ENCODE measurements around the gene ENOX1.

Gene ENOX1

DNA sequence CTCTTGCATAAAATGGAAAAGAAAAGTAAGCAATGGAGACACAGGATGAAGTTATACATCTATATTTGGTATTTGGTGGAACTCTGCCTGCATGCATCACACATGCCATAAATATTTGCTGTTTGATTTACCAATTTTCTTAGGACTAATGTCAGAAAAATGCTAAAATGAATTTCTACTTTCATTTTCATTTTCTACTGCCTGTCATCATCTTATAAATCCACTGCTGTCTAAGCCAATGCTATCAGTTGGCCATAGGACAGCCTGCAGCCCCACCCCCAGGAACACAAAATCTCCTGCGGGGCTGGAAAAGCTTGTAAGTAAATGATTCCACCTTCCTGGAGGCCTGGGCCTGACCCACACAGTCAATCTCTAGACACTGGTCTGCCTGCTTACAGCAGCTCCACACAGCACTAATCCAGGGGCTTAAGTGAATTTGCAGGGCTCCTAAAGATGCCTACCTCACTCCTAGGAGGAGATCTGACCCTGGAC lies 122.0 kb downstream of the ENOX1 start:
- DNase-seq, result no peak

DNA sequence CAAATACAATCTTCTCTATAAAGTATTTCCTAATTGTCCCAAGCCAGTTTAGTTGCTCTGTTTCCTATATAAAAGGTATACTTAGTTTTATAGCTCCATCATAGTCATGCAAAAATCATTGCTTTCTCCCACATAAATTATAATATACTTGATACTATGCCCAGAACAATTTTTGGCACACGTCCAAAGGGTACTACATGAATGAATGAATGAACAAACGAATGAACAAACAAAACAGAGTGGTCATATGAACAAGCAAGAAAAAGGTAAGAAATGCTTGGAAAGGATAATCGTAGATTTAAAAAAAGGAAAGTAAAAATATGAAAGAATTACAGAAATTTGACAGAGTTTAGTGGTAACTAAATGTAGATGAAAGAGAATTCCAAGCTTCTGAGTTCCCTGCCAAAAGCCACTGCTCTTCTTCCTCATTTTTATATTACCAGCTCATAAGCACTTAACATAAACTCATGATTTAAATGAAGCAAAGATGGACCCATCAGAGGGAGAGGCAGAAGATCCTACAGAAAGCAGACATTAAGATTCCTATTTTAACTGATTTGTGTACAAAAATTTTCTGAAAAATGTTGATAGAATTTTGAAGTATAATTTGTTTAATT lies 123.2 kb downstream of the ENOX1 start:
- DNase-seq, result no peak

DNA sequence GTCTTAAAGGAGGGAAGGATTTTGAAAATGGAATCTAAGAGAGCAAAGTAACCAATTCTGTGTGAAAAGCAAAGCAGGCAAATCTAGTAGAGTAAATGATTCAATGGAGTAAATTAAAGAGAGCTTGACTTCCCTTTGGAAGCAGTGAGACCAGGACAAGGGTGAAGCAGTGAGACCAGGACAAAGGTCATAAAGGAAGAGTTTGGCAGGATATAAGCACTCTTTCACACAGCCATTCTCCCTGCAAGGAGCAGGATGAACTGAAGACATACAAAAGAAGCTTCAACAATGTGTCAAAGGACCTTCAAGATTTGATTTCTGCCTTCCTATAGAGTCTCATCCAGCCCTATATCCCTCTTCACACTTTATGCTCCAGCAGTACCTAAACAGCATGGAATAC lies 123.8 kb downstream of the ENOX1 start:
- DNase-seq, result no peak

GRCh38 chr13:43661161-43661830 lies 125.5 kb downstream of the ENOX1 start:
- DNase-seq, result no peak

DNA sequence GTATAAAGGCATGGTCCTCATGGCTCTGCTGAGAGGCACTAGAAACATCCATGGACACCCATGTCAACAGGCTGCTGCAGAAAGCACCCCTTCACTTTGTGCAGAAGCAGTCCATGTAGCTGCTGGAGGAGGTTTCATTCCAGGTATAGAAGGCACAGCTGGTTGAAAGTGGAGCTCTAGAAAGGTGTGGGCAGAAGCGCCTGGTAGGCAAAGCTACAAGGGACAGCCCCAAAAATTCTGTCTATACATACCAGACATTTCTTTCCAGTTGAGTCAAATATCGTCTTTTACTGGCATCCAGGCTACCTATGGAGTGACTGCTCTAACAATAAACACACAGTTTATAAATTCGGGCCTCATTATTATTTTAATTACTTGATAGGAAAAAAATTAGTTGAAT lies 129.3 kb downstream of the ENOX1 start:
- DNase-seq, result no peak

GRCh38 chr13:43653980-43654379 lies 132.8 kb downstream of the ENOX1 start:
- no peak for DNase-seq

DNA sequence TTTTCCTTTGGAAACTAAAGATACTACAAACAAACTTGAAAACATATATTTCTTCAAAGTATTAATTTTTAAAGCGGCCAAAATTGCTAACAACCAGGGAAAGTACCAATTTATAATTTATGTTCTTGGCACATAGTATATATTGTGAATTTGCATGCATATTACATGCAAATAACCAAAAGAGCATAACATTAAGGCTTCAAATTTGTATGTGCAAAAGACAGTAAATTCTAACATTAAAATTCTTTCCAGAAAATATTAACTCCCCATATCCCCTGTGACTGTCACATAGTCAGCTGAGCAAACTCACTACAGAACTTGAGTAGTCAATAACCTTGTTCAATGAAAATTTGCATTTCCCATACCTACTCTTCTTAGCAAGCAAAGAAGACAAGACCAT lies 133.4 kb downstream of the ENOX1 start:
- no peak for DNase-seq

DNA sequence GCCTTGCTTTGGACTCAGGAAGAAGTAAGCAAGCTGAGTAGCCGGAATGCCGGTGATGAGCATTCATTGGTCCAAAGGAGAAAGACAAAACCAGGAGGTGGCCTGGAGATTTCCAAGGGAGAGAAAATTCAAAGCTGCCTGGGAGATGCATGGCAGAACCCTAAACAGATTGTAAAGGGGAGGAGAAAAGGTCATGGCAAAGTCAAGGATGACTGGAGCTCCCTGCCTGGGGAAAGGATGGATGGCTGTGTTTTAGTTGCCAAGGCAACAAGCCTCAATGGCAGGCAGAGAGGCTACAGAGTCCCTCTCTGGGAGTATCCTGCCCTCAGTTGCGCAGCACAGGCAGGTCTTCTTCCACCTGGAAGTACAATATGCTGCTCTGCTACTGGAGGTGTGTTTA lies 134.0 kb downstream of the ENOX1 start:
- no peak for DNase-seq

- DNase-seq, result no peak
These were observed 135.9 kb downstream of the ENOX1 start for GRCh38 chr13:43650882-43651281.

DNA sequence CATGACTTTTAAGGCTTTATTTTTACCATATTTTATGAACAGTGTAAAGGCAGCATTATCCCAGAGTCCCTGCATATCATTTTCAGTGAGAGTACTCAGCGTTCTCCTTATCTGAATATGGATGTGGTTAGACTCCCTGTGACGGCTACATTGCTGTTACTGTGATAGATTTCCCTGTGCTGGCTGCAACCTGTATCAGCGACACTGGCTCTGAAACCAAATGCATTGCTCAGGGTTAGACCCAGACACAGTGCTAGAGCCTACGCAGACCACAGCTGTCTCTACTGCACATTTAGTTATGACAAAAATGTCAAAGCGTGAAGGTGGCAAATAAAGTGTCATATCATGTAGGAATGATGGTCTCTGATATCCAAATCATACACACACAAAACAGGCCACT lies 138.0 kb downstream of the ENOX1 start:
- DNase-seq, result no peak

- DNase-seq, result no peak
These were observed 139.3 kb downstream of the ENOX1 start for GRCh38 chr13:43647471-43647870.

DNA sequence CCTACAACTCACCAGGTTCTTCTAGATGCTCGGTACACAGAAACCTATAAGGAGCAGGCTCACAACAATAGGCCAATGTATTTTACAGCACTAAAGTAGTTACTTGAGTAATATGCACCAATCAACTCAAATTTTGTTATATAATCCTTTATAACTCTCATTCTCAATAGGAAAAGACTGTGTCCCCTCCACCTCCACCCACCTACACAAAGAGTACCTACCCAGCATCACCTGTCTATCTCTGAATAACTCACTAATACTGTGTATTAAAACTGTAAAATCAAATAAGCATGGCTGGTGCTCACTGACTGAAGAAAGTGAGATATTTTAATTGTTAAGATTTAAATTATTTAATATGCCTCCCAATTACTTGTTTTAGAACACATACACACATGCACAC lies 146.3 kb downstream of the ENOX1 start:
- DNase-seq, result no peak

DNA sequence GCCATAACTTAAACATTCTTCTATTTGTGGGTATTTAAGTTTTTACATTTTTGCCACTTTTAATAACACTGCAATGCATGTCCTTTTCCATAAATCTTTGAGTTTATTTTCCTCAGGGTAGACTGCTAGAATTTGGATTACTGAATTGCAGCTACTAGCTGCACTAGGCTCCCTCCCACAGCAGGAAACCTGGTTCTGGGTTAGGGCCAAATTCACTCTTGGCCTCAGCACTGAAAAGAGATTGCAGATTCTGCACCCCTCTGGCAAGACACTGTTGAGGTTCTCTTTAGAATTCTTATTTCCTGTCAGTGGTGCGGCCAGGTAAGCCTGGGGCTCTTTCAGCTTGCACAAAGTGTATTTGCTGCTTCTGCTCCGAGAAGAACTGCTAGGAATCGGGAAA lies 155.7 kb downstream of the ENOX1 start:
- no peak for DNase-seq

- no peak for DNase-seq
These were observed 156.9 kb downstream of the ENOX1 start for GRCh38 chr13:43629691-43630480.

GRCh38 chr13:43626994-43627393 lies 159.8 kb downstream of the ENOX1 start:
- no peak for DNase-seq

DNA sequence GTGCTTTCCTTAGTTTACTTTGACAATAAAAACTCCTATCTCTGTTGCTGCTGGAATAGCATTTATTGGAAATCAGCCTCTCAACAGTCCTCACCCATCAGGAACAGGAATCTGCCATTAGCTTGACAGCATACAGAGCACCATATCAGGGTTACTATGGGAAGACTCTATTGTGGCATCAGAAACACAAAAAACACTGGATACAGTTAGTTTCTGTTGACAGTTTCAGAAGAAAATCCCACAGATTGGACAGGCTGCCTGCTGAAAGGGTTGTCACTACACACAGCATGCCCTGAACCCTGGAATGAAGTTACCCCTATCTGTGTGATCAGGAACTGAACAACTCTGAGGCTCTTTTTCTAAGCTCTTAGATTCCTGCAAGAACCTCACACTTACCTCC lies 172.7 kb downstream of the ENOX1 start:
- DNase-seq, result no peak

DNA sequence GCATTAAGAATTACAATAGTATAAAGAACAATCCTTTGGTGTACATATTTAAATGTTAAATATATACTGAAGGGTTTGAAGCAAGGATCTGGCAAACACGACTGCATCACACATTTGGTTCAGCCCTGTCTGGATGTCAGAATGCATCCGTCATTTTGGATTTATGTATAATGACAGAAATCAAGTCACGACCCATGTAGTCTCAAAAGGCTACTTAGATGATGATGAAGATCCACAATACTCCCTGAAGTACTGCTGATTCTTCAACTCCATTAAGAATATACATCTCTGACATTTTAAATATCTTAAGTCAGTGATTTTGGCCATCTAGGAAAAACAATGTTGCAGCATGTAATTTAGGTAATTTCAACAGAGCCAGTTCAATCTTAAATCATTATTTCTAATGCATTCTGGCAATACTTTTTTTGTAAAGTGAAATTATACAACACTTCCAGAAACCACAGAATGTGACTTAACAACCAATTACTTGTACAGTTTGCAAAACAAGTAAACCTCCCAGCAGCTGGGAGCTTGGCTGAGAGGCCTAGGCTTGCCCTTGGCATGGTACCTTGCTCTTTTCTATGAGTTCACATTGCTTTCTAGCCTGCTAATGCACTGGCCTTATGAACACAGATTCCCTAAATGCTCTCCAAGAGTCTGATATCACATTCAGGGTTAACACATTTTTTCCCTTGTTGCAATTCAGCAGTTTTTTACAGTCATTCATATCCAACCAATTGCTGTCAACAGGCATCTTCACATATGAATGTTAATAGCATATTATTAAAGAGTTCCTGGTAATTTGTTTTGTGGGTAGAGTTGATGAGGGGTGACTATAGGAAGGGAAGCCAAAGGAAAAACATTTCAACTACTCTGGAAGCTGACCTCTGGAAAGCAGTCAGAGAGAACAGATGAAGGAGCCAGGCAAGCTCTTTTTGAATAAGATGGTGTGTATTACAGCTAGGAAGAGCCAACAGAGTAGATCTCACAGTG lies 175.2 kb downstream of the ENOX1 start:
- no peak for DNase-seq

DNA sequence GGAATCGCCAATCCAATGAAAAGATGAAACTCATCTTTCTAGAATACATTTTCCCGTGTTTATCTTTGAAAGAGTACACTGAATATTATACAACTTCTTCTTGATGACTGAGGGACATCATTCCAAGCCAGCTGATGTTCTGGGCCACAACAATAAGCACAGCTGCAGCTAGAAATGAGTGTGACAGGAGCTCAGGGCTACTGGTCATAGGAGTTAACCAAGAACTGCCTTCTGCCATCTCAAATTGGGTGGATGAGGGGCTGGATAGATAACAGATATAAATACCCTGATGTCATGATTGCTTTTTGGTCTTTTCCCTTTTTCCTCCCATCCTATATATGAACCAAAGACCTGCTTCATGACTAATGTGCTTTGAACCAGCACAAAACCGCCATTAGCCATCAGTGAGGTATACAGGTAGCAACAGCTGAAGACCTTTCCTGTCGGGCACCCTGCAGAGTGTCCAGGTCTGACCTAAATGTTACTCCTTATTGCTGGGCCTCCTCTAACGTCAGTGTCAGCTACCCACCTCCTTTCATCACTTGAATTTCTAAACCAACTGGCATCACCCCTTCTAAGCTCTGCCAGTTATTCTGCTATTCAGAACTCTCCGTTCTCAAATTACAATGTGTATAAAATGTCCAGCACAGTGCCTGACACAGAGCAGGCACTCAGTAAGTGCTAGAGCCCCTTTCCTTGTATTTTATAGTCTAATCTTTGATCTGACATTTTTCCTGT lies 178.2 kb downstream of the ENOX1 start:
- no peak for DNase-seq

GRCh38 chr13:43597599-43597945 lies 189.2 kb downstream of the ENOX1 start:
- no peak for DNase-seq

DNA sequence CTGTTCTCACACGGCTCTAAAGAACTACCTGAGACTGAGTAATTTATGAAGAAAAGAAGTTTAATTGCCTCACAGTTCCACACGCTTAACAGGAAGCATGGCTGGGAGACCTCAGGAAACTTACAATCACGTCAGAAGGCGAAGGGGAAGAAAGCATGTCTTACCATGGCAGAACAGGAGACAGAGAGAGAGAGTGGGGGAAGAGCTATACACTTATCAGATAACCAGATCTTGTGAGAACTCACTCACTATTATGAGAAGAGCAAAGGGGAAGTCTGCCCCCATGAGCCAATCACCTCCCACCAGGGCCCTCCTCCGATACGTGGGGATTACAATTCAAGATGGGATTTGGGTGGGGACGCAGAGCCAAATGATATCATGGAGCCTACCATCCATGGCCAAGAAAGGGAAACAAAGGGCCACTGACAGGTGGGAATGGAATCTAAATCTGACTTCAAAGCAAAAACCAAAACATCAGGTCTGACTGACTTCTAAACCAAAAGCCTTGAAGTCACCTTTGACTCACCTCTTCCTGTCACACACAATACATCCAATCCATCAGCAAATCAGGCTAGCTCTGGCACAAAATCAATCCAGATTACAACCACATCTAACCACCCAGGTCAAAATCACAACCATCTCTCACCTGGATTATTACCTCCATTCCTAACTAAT lies 189.7 kb downstream of the ENOX1 start:
- no peak for DNase-seq

DNA sequence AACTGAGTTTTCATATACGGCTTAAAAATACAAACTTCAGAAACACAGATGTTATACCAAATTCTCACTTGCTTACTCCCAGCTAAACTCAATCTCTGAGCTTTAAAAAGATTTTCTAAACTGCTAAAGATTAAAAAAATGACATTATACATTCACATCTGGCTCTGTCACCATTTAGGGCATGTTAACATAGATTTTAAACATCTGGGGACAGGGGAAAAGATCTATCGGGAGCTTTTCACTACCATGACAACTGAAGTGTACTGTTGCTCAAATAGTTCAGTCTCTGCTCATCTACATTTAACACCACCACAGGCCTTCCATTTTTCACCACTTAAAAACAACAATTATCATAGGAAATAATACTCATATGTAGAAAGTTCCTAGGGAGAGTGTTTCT lies 190.8 kb downstream of the ENOX1 start:
- DNase-seq, result no peak

DNA sequence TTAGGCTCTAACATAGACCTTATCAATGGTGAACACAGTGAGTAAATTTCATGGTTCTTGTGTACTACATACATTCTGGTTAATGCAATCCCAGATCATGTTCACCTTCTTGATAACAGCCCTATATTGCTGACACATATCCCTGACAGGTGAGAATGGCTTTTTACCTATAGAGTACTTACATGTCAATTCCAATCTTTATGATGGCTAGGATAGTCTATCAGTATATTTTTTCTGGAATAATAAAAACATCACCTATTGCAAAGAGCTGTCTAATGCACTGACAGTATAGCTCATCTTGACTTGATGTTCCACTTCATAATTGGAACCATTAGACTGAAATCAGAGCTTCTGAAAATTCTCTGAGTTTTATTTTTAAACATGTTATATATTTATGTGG lies 199.4 kb downstream of the ENOX1 start:
- no peak for DNase-seq
